Erythroblast (primary cell): ENCODE data around the gene USP48.

Experiments used
- GATA1 ChIP-seq: IDR thresholded peaks from 2 replicates; pipeline ENCODE4 v1.6.1; 2011; ENCODE audit warnings: low read depth, mild to moderate bottlenecking, control low read depth, low read length, moderate library complexity
- POLR2A ChIP-seq: IDR thresholded peaks from 2 replicates; pipeline ENCODE4 v1.6.1; 2011; ENCODE audit warnings: mild to moderate bottlenecking, low read length

GRCh38 chr1:21664806-21665588 is 118.0 kb downstream of the USP48 start:
- TF ChIP-seq POLR2A (no peak), GATA1 (no peak)
